Measurements from ENCODE around the gene NKD2. TPM values are rescaled to one million over a fixed set of nuclear protein-coding genes. Genes with fewer than 3 reads are reported as not detected.

The NKD2 gene
- total RNA-seq: not detected in 2 replicates
- long read RNA-seq: 0 reads

DNA sequence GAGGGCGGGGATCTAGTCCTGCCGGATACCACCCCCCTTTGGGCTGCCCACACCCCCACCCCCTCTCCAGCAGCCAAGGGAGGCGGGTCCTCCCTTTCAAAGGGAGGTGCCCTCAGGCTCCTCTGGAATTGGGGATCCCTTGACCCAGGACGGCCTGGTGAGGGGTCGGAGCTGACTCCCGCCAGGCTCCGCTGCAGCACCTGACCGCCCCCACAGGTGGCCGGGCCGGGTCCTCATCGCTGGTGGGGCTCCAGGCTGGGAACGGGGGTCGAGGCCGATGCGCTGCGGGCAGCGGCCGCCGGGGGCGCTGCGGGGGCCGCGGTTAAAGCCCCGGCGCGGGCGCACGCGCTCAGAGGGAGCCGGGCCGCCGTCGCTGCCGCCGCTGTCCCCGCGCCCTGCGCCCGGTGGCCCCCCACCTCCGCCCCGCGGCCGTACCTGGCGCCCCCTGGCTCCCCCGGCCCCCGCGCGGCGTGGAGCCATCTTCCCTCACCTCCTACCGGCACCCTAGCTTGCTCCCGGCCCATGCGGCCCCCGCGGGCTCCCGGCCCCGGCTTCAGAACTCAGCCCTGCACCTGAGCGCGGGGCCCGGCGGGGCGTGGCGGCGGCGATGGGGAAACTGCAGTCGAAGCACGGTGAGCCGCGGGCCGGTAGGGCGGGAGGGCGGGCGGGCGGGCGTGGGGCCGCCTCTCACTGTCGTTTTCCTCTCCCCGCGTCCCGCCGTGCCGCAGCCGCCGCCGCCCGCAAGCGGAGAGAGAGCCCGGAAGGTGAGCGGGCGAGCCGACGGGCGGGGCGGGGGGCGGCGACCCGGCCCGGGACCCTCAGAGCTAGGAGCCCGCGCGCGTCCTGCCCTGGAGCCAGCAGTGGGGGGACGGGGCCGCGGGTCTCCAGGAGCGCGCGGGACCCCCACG lies at the start of gene NKD2:
Gene NKD2, plus strand, starts transcription at position 352 of the 908 bp plus-strand sequence. Its CDS starts 256 bp downstream, at position 608.
- Mint-ChIP-seq H3K9me3 (ENCODE audit: unreplicated experiment) (no peaks in the 10 kb centered on the region), H3K36me3 (ENCODE audit: unreplicated experiment) (no peaks in the 10 kb centered on the region), H3K4me1 (ENCODE audit: unreplicated experiment) (peaks cover 7% of the 10 kb centered on the region), H3K27me3 (ENCODE audit: unreplicated experiment) (peaks cover 55% of the 10 kb centered on the region), H3K27ac (ENCODE audit: unreplicated experiment) (no peak within 1 kb of the TSS), H3K4me3 (ENCODE audit: unreplicated experiment) (peak within 1 kb of the TSS; percentile 55)
- peak; percentile 84 for DNase-seq (ENCODE audit: extremely low spot score, unreplicated experiment)
- TF ChIP-seq, protein P1, sequence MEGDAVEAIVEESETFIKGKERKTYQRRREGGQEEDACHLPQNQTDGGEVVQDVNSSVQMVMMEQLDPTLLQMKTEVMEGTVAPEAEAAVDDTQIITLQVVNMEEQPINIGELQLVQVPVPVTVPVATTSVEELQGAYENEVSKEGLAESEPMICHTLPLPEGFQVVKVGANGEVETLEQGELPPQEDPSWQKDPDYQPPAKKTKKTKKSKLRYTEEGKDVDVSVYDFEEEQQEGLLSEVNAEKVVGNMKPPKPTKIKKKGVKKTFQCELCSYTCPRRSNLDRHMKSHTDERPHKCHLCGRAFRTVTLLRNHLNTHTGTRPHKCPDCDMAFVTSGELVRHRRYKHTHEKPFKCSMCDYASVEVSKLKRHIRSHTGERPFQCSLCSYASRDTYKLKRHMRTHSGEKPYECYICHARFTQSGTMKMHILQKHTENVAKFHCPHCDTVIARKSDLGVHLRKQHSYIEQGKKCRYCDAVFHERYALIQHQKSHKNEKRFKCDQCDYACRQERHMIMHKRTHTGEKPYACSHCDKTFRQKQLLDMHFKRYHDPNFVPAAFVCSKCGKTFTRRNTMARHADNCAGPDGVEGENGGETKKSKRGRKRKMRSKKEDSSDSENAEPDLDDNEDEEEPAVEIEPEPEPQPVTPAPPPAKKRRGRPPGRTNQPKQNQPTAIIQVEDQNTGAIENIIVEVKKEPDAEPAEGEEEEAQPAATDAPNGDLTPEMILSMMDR (IDR thresholded peaks at IDR 0.05): peak; percentile 60

DNA sequence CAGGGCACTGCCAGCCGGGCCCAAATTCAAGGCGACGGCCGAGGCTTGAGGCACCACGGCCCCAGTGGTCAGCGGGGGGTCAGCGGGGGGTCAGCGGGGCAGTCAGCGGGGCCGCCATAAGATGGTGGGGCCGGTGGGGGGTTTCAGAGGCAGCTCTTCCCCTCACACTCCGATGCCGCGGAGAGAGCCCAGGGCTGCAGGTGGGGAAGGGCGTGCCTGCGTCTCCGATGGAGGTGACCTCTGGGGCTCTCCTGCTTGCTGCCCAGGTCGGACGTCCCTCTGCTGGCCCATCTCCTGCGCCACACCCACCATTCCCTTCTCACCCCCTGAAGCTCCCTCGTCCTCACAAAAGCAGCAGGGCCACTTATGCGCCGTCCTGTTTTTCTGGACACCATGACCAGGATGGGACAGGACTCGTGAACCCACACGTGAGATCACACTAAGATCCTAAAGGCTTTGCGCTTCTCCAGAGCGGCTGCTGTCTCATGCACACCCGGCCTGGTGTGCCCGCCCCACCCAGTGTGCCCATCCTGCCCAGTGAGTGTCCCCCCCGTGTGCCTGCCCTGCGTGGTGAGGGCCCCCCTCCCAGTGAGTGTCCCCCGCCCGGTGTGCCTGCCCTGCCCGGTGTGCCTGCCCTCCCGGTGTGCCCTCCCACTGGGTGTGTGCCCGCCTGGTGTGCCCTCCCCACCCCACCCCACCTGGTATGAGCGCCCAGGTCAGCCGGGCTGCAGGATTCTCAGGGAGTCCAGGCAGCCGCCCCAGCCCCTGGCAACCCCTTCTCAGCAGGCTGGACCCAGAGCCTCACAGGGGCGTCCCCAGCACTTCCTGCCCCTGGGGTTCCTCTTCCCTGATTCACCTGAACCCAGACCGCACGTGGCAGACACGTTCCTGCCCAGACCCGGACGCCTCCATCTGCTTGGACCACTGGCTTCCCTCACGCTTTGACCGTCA lies 48.7 kb upstream of the NKD2 start:
- no peak overlapping the region for H3K27ac Mint-ChIP-seq (ENCODE audit: unreplicated experiment)
- H3K27me3 Mint-ChIP-seq (ENCODE audit: unreplicated experiment): peaks cover 48% of the 10 kb centered on the region
- TF ChIP-seq, protein P1 (IDR thresholded peaks at IDR 0.05): no peak
- no peaks in the 10 kb centered on the region for H3K36me3 Mint-ChIP-seq (ENCODE audit: unreplicated experiment)
- peak; percentile 80 for DNase-seq (ENCODE audit: extremely low spot score, unreplicated experiment)
- H3K4me3 Mint-ChIP-seq (ENCODE audit: unreplicated experiment): no peak overlapping the region
- H3K9me3 Mint-ChIP-seq (ENCODE audit: unreplicated experiment): no peaks in the 10 kb centered on the region
- peaks cover 33% of the 10 kb centered on the region for H3K4me1 Mint-ChIP-seq (ENCODE audit: unreplicated experiment)

DNA sequence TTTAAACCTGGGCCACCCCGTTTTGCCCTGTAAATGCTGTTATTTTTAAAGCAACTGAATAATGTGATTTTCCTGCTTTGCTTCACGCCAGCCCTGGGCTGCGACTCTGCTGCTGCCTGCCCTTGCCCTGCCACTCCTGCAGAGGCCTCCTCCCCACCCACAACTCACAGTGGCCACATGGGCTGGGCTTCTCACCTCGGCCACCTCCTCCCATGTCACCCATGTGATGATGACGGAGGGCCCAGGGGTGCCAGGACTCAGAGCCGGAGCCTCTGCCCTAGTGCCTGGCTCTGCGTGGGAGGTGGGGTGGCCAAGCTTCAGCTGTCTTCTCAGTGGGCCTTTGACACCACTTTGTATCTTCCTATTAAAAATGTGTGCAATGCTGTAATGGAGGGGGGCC lies 48.1 kb upstream of the NKD2 start:
- DNase-seq (ENCODE audit: extremely low spot score, unreplicated experiment): peak; percentile 77
- no peak overlapping the region for H3K4me3 Mint-ChIP-seq (ENCODE audit: unreplicated experiment)

GRCh38 chr5:961002-961710 lies 47.4 kb upstream of the NKD2 start:
- no peak overlapping the region for H3K27ac Mint-ChIP-seq (ENCODE audit: unreplicated experiment)
- H3K36me3 Mint-ChIP-seq (ENCODE audit: unreplicated experiment): no peaks in the 10 kb centered on the region
- H3K4me1 Mint-ChIP-seq (ENCODE audit: unreplicated experiment): peaks cover 24% of the 10 kb centered on the region
- H3K9me3 Mint-ChIP-seq (ENCODE audit: unreplicated experiment): no peaks in the 10 kb centered on the region
- no peak overlapping the region for H3K4me3 Mint-ChIP-seq (ENCODE audit: unreplicated experiment)
- TF ChIP-seq, protein P1 (IDR thresholded peaks at IDR 0.05): no peak
- peak; percentile 84 for DNase-seq (ENCODE audit: extremely low spot score, unreplicated experiment)
- H3K27me3 Mint-ChIP-seq (ENCODE audit: unreplicated experiment): peaks cover 50% of the 10 kb centered on the region

More for the DNA sequence above, 48.1 kb upstream of the NKD2 start:
- Mint-ChIP-seq H3K9me3 (ENCODE audit: unreplicated experiment) (no peaks in the 10 kb centered on the region), H3K36me3 (ENCODE audit: unreplicated experiment) (no peaks in the 10 kb centered on the region), H3K27me3 (ENCODE audit: unreplicated experiment) (peaks cover 48% of the 10 kb centered on the region), H3K4me1 (ENCODE audit: unreplicated experiment) (peaks cover 30% of the 10 kb centered on the region), H3K27ac (ENCODE audit: unreplicated experiment) (no peak overlapping the region)
- TF ChIP-seq, protein P1 (IDR thresholded peaks at IDR 0.05): no peak

Measured in osteocyte (in vitro differentiated cells).